Fibroblast of lung (primary cell): ENCODE data around the gene SENP6. TPM values are rescaled to one million over a fixed set of nuclear protein-coding genes. Genes with fewer than 3 reads are reported as not detected.
A peak's percentile ranks its signal among the peaks of the same experiment; 100 is the strongest.
"Not testable (repeated sequence)": the region's sequence is repeated elsewhere in the genome, so short reads cannot be mapped to it uniquely, and the experiment has no call there.

Source experiments
- DNase-seq, 2 donors: peaks; one replicate each; pipeline versions ENCODE4 v3.0.0 to v3.0.0-alpha.2; 2010; ENCODE audit warnings: low read depth in 2 of 2
- H2AFZ ChIP-seq: 2 replicates; pipeline ENCODE4 v1.5.1; 2012; ENCODE audit warnings: low read length, control low read depth, inconsistent platforms
- H3K27ac ChIP-seq: 2 replicates; pipeline ENCODE4 v1.5.1; 2011; ENCODE audit warnings: low read length, control low read depth; ENCODE audit not compliant: insufficient read depth
- H3K27me3 ChIP-seq: 2 replicates; pipeline ENCODE4 v1.5.1; 2011; ENCODE audit warnings: mild to moderate bottlenecking, low read length; ENCODE audit not compliant: control insufficient read depth, insufficient read depth
- H3K36me3 ChIP-seq: 2 replicates; pipeline ENCODE4 v1.5.1; 2011; ENCODE audit warnings: low read length; ENCODE audit not compliant: control insufficient read depth, insufficient read depth
- H3K4me1 ChIP-seq: 2 replicates; pipeline ENCODE4 v1.5.1; 2011; ENCODE audit warnings: low read length; ENCODE audit not compliant: control insufficient read depth, insufficient read depth; ENCODE audit errors: extremely low read depth
- H3K4me2 ChIP-seq: 2 replicates; pipeline ENCODE4 v1.5.1; 2011; ENCODE audit warnings: low read length, control low read depth; ENCODE audit not compliant: insufficient read depth; ENCODE audit errors: extremely low read depth
- H3K4me3 ChIP-seq, 4 experiments: fragments of 200-600 bp in 1 of 4; sonication (generic) in 1 of 4; replicated peaks in 1 of 4; 2 replicates each; pipeline ENCODE4 v1.5.1; 2011 to 2016; ENCODE audit warnings: low read length in 4 of 4, low read depth in 3 of 4, mild to moderate bottlenecking in 3 of 4, control low read depth in 2 of 4, inconsistent platforms in 1 of 4, mixed read lengths in 1 of 4; ENCODE audit not compliant: insufficient read depth in 1 of 4; ENCODE audit errors: control extremely low read depth in 1 of 4
- H3K79me2 ChIP-seq: 2 replicates; pipeline ENCODE4 v1.5.1; 2012; ENCODE audit warnings: mild to moderate bottlenecking, low read length, inconsistent platforms; ENCODE audit not compliant: control insufficient read depth, insufficient read depth
- H3K9ac ChIP-seq: 2 replicates; pipeline ENCODE4 v1.5.1; 2011; ENCODE audit warnings: mild to moderate bottlenecking, low read length, control low read depth; ENCODE audit not compliant: insufficient read depth
- H3K9me3 ChIP-seq: 2 replicates; pipeline ENCODE4 v1.5.1; 2012; ENCODE audit warnings: low read depth, low read length; ENCODE audit not compliant: control insufficient read depth, insufficient read depth
- H4K20me1 ChIP-seq: 2 replicates; pipeline ENCODE4 v1.5.1; 2011; ENCODE audit warnings: low read length; ENCODE audit not compliant: control insufficient read depth, insufficient read depth; ENCODE audit errors: extremely low read depth
- CTCF ChIP-seq, 2 donors: IDR thresholded peaks in 1 of 2; conservative IDR thresholded peaks in 1 of 2; 1 replicate in 1 of 2; 2 replicates in 1 of 2; pipeline ENCODE4 v1.5.1; 2011 to 2012; ENCODE audit warnings: low read length in 2 of 2, control low read depth in 1 of 2, inconsistent platforms in 1 of 2, low read depth in 1 of 2, mild to moderate bottlenecking in 1 of 2
- EZH2 ChIP-seq: IDR thresholded peaks from 2 replicates; pipeline ENCODE4 v1.5.1; 2012; ENCODE audit warnings: low read length, control low read depth, mild to moderate bottlenecking; ENCODE audit errors: missing control alignments
- polyA plus RNA-seq, 2 donors: library from polyadenylated mRNA; depleted of rRNA in 1 of 2; stranded (reverse) in 1 of 2; unstranded in 1 of 2; fragments of >200 nt; gene quantifications; 2 replicates each; pipeline ENCODE4 v1.2.1, GENCODE V29; 2011 to 2012; ENCODE audit warnings: missing spikeins in 1 of 2
- total RNA-seq: library from RNA; depleted of rRNA; stranded (reverse); fragments of >200 nt; gene quantifications from 2 replicates; pipeline ENCODE4 v1.2.1, GENCODE V29; 2014

The SENP6 gene
- total and polyA plus RNA-seq, 2 donors (not counting 1 experiment from before 2014, with no cell fraction given) = 54.5 to 80.6 TPM

GRCh38 chr6:75727206-75727605 lies 125.5 kb downstream of the SENP6 start:
- no peak overlapping the region for H3K4me3 ChIP-seq
- no peak overlapping the region for H3K4me2 ChIP-seq
- H3K79me2 ChIP-seq = no peaks in the 10 kb centered on the region
- no peaks in the 10 kb centered on the region for H3K4me1 ChIP-seq
- no peaks in the 10 kb centered on the region for H3K36me3 ChIP-seq
- H3K9ac ChIP-seq = no peak overlapping the region
- TF ChIP-seq EZH2 (no peak), CTCF (conservative IDR thresholded peaks at IDR 0.05 in 1 of 2, IDR thresholded peaks at IDR 0.05 in 1 of 2; ENCODE audit: low read depth in 1 of 2, low read length in 2 of 2) (no peak)
- no peaks in the 10 kb centered on the region for H3K9me3 ChIP-seq
- H4K20me1 ChIP-seq = no peaks in the 10 kb centered on the region
- no peaks in the 10 kb centered on the region for H3K27me3 ChIP-seq
- DNase-seq = no peak
- no peak overlapping the region for H3K27ac ChIP-seq
- no peak overlapping the region for H2AFZ ChIP-seq

- H3K79me2 ChIP-seq, DNase-seq, H3K4me3 ChIP-seq, H2AFZ ChIP-seq, H3K4me2 ChIP-seq, H3K27me3 ChIP-seq, H3K4me1 ChIP-seq, H3K9me3 ChIP-seq, H3K27ac ChIP-seq, H3K36me3 ChIP-seq, H4K20me1 ChIP-seq, H3K9ac ChIP-seq: not testable (repeated sequence)
Measured at GRCh38 chr6:75731029-75731428, 129.3 kb downstream of the SENP6 start.

- Histone ChIP-seq H3K9ac (no peak overlapping the region), H3K27ac (no peak overlapping the region), H3K4me1 (no peaks in the 10 kb centered on the region), H3K4me3 (no peak overlapping the region), H3K4me2 (no peak overlapping the region), H3K36me3 (no peaks in the 10 kb centered on the region), H3K79me2 (no peaks in the 10 kb centered on the region), H3K9me3 (no peaks in the 10 kb centered on the region), H4K20me1 (no peaks in the 10 kb centered on the region), H2AFZ (no peak overlapping the region), H3K27me3 (no peaks in the 10 kb centered on the region)
- DNase-seq = peak; percentile 26 to 30
- TF ChIP-seq CTCF (conservative IDR thresholded peaks at IDR 0.05 in 1 of 2, IDR thresholded peaks at IDR 0.05 in 1 of 2; ENCODE audit: low read depth in 1 of 2, low read length in 2 of 2) = no peak
- no peak for TF ChIP-seq EZH2
Measured at GRCh38 chr6:75735491-75736186, 134.0 kb downstream of the SENP6 start.
